GM10847 (cell line): Measurements from ENCODE around the gene CACNA1C.

ENCODE experiments used
- POLR2A ChIP-seq: IDR thresholded peaks from 2 replicates; pipeline ENCODE4 v1.6.1; 2011; ENCODE audit not compliant: insufficient read length; ENCODE audit errors: extremely low read depth

The CACNA1C gene

GRCh38 chr12:2642176-2642892 lies 589.5 kb downstream of the CACNA1C start:
- TF ChIP-seq POLR2A = no peak

- TF ChIP-seq POLR2A = no peak
Observed at GRCh38 chr12:2642896-2643425, 590.2 kb downstream of the CACNA1C start.

GRCh38 chr12:2643576-2644135 lies 590.9 kb downstream of the CACNA1C start:
- no peak for TF ChIP-seq POLR2A

DNA sequence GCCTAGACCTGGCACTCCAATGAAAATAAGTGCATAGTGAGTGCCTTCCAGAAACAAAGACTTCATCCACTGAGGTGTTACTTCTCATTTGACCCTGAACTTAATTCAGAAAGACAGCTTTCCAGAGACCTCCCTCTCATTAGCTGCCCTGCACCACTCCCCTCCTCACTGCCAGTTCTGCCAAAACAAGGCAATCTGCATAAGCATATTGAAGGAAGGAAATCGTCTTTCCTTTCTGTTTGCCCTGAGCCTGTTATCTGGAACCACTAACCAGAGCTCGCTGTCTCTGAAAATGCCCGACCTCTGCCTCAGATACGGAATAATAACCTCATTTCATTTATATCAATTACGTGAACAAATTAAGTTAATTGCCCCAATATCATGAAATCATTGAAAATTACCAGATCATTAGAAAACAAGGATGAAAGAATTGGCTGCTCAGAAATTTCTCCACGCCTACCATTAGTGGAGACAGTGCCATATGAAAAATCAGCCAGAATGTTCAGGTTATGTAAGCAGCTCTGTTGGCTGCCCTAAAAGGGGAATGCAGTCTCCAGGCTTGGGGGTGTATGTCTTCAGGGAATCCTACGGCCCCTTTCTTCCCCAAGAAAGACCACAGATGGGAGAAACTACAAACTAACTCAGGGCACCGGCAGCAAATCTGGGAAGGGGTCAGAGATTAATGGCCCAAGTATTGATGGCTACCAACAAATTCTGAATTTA lies 592.1 kb downstream of the CACNA1C start:
- no peak for TF ChIP-seq POLR2A

DNA sequence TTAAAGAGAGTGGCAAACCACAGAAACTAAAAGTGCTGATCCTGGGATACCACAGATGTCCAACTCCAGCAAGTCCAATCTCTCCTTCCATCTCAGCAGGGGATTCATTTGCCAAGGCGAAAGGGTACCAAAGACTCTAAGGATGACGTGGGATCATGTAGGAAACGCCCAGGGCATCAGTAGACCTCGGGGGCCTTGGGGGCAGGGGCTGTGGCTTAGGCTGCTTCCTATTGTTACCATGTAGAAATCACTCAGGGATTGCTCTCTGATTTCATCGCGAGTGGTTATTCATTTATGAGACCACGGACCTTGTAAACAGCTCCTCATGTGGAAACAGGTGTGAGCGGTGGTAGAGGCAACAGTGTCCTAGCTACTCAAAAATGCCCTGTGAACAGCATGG lies 592.7 kb downstream of the CACNA1C start:
- no peak for TF ChIP-seq POLR2A

- TF ChIP-seq POLR2A = no peak
Observed at GRCh38 chr12:2646341-2646740, 593.6 kb downstream of the CACNA1C start.

DNA sequence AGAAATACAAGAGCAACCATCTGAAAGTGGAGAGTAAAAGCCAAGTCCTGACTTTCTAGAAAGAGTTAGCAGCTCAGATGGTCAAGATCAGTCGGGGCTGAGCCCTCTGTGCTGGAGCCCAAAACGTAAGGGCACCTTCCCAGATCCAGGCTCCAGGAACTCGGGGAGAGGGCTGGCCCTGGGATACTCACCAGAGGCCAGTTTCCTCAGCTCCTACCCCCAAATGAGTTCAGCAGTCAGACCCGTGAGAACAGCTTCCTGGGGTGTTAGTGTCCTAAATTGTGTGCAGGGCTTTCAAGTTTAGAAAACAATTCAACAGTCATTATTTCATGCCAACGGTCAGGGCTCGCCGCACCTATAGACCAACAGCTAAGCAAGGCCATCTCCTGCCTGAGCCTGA lies 594.4 kb downstream of the CACNA1C start:
- no peak for TF ChIP-seq POLR2A

- TF ChIP-seq POLR2A = no peak
Observed at GRCh38 chr12:2648406-2648805, 595.6 kb downstream of the CACNA1C start.

DNA sequence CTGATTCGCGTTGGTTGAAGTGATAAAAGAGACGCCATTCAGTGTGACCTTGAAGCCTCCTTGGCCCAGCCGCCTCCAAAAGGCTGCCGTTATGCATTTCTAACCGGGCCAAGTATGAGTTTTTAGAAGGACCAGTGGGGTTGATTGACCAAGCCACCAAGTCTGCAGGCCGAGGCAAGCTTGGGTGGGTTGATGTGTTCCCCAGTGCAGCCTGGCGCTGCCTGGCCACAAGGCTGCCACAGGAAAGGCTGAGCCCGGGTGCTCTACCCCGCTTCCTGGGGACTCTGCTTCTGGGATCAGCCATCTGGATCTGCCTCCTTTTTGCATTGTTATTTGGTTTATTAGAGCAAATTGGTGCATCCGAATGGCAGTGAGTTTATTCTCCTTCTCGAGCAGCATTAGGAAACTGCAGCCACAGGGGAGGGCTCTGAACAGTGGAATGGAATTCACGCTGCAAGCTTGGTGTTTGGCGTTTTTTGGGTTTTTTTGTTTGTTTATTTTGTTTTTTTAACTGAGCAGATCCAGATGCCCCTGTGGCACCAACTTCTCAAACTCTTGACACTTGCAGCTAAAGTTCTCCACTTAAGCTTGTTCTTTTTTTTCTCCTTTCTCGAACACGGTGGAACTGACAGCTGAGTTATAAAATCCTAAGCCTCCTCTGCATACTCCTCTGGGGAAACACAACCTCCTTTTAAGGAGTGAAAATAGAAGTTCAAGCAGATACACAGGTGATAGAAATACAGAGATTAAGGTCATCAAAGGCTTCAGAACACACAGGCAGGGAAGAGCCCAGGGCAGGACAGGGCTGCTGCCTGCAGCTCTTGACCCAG lies 596.6 kb downstream of the CACNA1C start:
- no peak for TF ChIP-seq POLR2A

GRCh38 chr12:2650261-2651067 lies 597.7 kb downstream of the CACNA1C start:
- TF ChIP-seq POLR2A = no peak

GRCh38 chr12:2651068-2651965 lies 598.5 kb downstream of the CACNA1C start:
- no peak for TF ChIP-seq POLR2A

- no peak for TF ChIP-seq POLR2A
Observed at GRCh38 chr12:2652011-2652400, 599.2 kb downstream of the CACNA1C start.

GRCh38 chr12:2652401-2653081 lies 599.8 kb downstream of the CACNA1C start:
- TF ChIP-seq POLR2A = no peak
